BLaER1 treated with 17β-estradiol and CSF1 and Interleukin-3, amounts not matched to agents 10 nM and 100 nM (cell line): Measurements from ENCODE around the gene SLC38A5.

Experiments used
- H3K27ac ChIP-seq, 11 experiments: shearing (Covaris generic); formaldehyde crosslinking; 2 replicates each; pipeline ENCODE4 v1.8.1; 2022
- H3K27me3 ChIP-seq, 11 experiments: shearing (Covaris generic); formaldehyde crosslinking; 2 replicates each; pipeline ENCODE4 v1.8.1; 2022
- H3K36me3 ChIP-seq, 11 experiments: shearing (Covaris generic); formaldehyde crosslinking; 2 replicates each; pipeline ENCODE4 v1.8.1; 2022
- H3K4me1 ChIP-seq, 10 experiments: shearing (Covaris generic); formaldehyde crosslinking; 2 replicates each; pipeline ENCODE4 v1.8.1; 2022
- H3K4me2 ChIP-seq, 11 experiments: shearing (Covaris generic); formaldehyde crosslinking; 2 replicates each; pipeline ENCODE4 v1.8.1; 2022
- H3K4me3 ChIP-seq, 10 experiments: shearing (Covaris generic); formaldehyde crosslinking; 2 replicates each; pipeline ENCODE4 v1.8.1; 2022
- H3K9ac ChIP-seq, 11 experiments: shearing (Covaris generic); formaldehyde crosslinking; 2 replicates each; pipeline ENCODE4 v1.8.1; 2022
- H3K9me3 ChIP-seq, 11 experiments: shearing (Covaris generic); formaldehyde crosslinking; replicated peaks in 1 of 11; 2 replicates each; pipeline ENCODE4 v1.8.1; 2022
- H4K20me1 ChIP-seq, 11 experiments: shearing (Covaris generic); formaldehyde crosslinking; 2 replicates each; pipeline ENCODE4 v1.8.1; 2022
- Cebpa-rat ChIP-seq, 11 experiments: shearing (Covaris generic); IDR thresholded peaks; 2 replicates each; pipeline ENCODE4 v1.8.1; 2022

The SLC38A5 gene

GRCh38 chrX:48465336-48465933 is 4.6 kb downstream of the SLC38A5 start:
- H4K20me1 ChIP-seq, result peaks cover 0 to 17% (median 0%) of the 10 kb centered on the region in 11 experiments; a peak in 6 of 22 replicates
- peak overlapping the region in 1 of 10 experiments; percentile 11; a peak in 1 of 20 replicates for H3K4me3 ChIP-seq
- peaks cover 26 to 66% (median 51%) of the 10 kb centered on the region in 11 experiments; a peak in 21 of 22 replicates for H3K27me3 ChIP-seq
- H3K9me3 ChIP-seq, result no peaks in the 10 kb centered on the region
- peak overlapping the region in 10 of 11 experiments; percentile 2 to 81 (median 35); a peak in 16 of 22 replicates for H3K4me2 ChIP-seq
- H3K9ac ChIP-seq, result peak overlapping the region in 2 of 11 experiments; percentile 1 to 15; a peak in 1 of 22 replicates
- H3K27ac ChIP-seq, result no peak overlapping the region
- H3K36me3 ChIP-seq, result peaks cover 0 to 30% (median 20%) of the 10 kb centered on the region in 11 experiments; a peak in 14 of 22 replicates
- no peak for TF ChIP-seq Cebpa-rat (IDR thresholded peaks at IDR 0.05)
- peaks cover 7 to 44% (median 27%) of the 10 kb centered on the region in 10 experiments; a peak in 18 of 20 replicates for H3K4me1 ChIP-seq

- TF ChIP-seq Cebpa-rat (IDR thresholded peaks at IDR 0.05), result peak in 2 of 11 experiments; percentile 8 to 22; a peak in 1 of 22 replicates
- Histone ChIP-seq H3K9me3 (no peaks in the 10 kb centered on the region), H3K36me3 (peaks cover 0 to 55% (median 31%) of the 10 kb centered on the region in 11 experiments; a peak in 17 of 22 replicates)
Observed at GRCh38 chrX:48461830-48462229, 8.2 kb downstream of the SLC38A5 start.

GRCh38 chrX:48460606-48461005 is 9.5 kb downstream of the SLC38A5 start:
- H3K4me1 ChIP-seq, result peaks cover 0 to 24% (median 9%) of the 10 kb centered on the region in 10 experiments; a peak in 10 of 20 replicates
- H3K36me3 ChIP-seq, result peaks cover 0 to 54% (median 28%) of the 10 kb centered on the region in 11 experiments; a peak in 17 of 22 replicates
- H3K9me3 ChIP-seq, result no peaks in the 10 kb centered on the region; a peak in 1 of 22 replicates
- no peak overlapping the region for H3K4me2 ChIP-seq
- H4K20me1 ChIP-seq, result peaks cover 0 to 18% (median 0%) of the 10 kb centered on the region in 11 experiments; a peak in 7 of 22 replicates
- no peak overlapping the region for H3K4me3 ChIP-seq
- H3K27me3 ChIP-seq, result peaks cover 23 to 74% (median 56%) of the 10 kb centered on the region in 11 experiments
- no peak overlapping the region for H3K27ac ChIP-seq
- no peak for TF ChIP-seq Cebpa-rat (IDR thresholded peaks at IDR 0.05)
- no peak overlapping the region for H3K9ac ChIP-seq

More at GRCh38 chrX:48461830-48462229, 8.2 kb downstream of the SLC38A5 start:
- Histone ChIP-seq H3K27ac (peak overlapping the region in 1 of 11 experiments; percentile 22; a peak in 1 of 22 replicates), H3K9ac (no peak overlapping the region), H3K4me1 (peaks cover 0 to 30% (median 14%) of the 10 kb centered on the region in 10 experiments; a peak in 12 of 20 replicates), H3K4me3 (no peak overlapping the region), H3K4me2 (peak overlapping the region in 6 of 11 experiments; percentile 0 to 27 (median 18); a peak in 4 of 22 replicates), H3K27me3 (peaks cover 14 to 65% (median 46%) of the 10 kb centered on the region in 11 experiments; a peak in 21 of 22 replicates), H4K20me1 (peaks cover 0 to 20% (median 0%) of the 10 kb centered on the region in 11 experiments; a peak in 8 of 22 replicates)

- Histone ChIP-seq H4K20me1 (peaks cover 0 to 12% (median 0%) of the 10 kb centered on the region in 11 experiments; a peak in 7 of 22 replicates), H3K4me1 (peaks cover 0 to 18% (median 7%) of the 10 kb centered on the region in 10 experiments; a peak in 7 of 20 replicates), H3K9ac (no peak overlapping the region), H3K27ac (no peak overlapping the region), H3K36me3 (peaks cover 0 to 51% (median 27%) of the 10 kb centered on the region in 11 experiments; a peak in 17 of 22 replicates), H3K9me3 (no peaks in the 10 kb centered on the region; a peak in 1 of 22 replicates), H3K4me3 (no peak overlapping the region), H3K4me2 (no peak overlapping the region), H3K27me3 (peaks cover 25 to 74% (median 62%) of the 10 kb centered on the region in 11 experiments)
- no peak for TF ChIP-seq Cebpa-rat (IDR thresholded peaks at IDR 0.05)
Observed at GRCh38 chrX:48460031-48460430, 10.0 kb downstream of the SLC38A5 start.

GRCh38 chrX:48459483-48459882 is 10.6 kb downstream of the SLC38A5 start:
- no peak overlapping the region for H3K4me3 ChIP-seq
- no peak for TF ChIP-seq Cebpa-rat (IDR thresholded peaks at IDR 0.05)
- no peak overlapping the region for H3K4me2 ChIP-seq
- H3K27ac ChIP-seq, result no peak overlapping the region
- peaks cover 0 to 15% (median 7%) of the 10 kb centered on the region in 10 experiments; a peak in 7 of 20 replicates for H3K4me1 ChIP-seq
- peaks cover 0 to 51% (median 27%) of the 10 kb centered on the region in 11 experiments; a peak in 17 of 22 replicates for H3K36me3 ChIP-seq
- peaks cover 0 to 8% (median 0%) of the 10 kb centered on the region in 11 experiments; a peak in 6 of 22 replicates for H4K20me1 ChIP-seq
- peaks cover 30 to 76% (median 67%) of the 10 kb centered on the region in 11 experiments for H3K27me3 ChIP-seq
- peaks cover 0 to 4% (median 0%) of the 10 kb centered on the region in 11 experiments; a peak in 2 of 22 replicates for H3K9me3 ChIP-seq
- H3K9ac ChIP-seq, result no peak overlapping the region

- Histone ChIP-seq H3K9me3 (peaks cover 0 to 4% (median 0%) of the 10 kb centered on the region in 11 experiments; a peak in 2 of 22 replicates), H3K4me1 (peaks cover 0 to 15% (median 7%) of the 10 kb centered on the region in 10 experiments; a peak in 7 of 20 replicates), H3K9ac (no peak overlapping the region), H3K4me3 (no peak overlapping the region), H3K27me3 (peaks cover 36 to 82% (median 69%) of the 10 kb centered on the region in 11 experiments), H3K36me3 (peaks cover 0 to 51% (median 27%) of the 10 kb centered on the region in 11 experiments; a peak in 17 of 22 replicates), H4K20me1 (peaks cover 0 to 8% (median 0%) of the 10 kb centered on the region in 11 experiments; a peak in 6 of 22 replicates), H3K27ac (no peak overlapping the region), H3K4me2 (no peak overlapping the region)
- TF ChIP-seq Cebpa-rat (IDR thresholded peaks at IDR 0.05), result no peak
Observed at GRCh38 chrX:48458711-48459110, 11.3 kb downstream of the SLC38A5 start.

GRCh38 chrX:48456628-48457331 is 13.3 kb downstream of the SLC38A5 start:
- peaks cover 0 to under 1% (median 0%) of the 10 kb centered on the region in 10 experiments; a peak in 1 of 20 replicates for H3K4me1 ChIP-seq
- H4K20me1 ChIP-seq, result peaks cover 0 to 8% (median 0%) of the 10 kb centered on the region in 11 experiments; a peak in 6 of 22 replicates
- H3K9ac ChIP-seq, result no peak overlapping the region
- H3K4me2 ChIP-seq, result no peak overlapping the region
- H3K27me3 ChIP-seq, result peaks cover 34 to 82% (median 68%) of the 10 kb centered on the region in 11 experiments
- no peak overlapping the region for H3K4me3 ChIP-seq
- peaks cover 0 to 4% (median 0%) of the 10 kb centered on the region in 11 experiments; a peak in 3 of 22 replicates for H3K9me3 ChIP-seq
- TF ChIP-seq Cebpa-rat (IDR thresholded peaks at IDR 0.05), result no peak
- H3K27ac ChIP-seq, result no peak overlapping the region
- H3K36me3 ChIP-seq, result peaks cover 0 to 39% (median 22%) of the 10 kb centered on the region in 11 experiments; a peak in 15 of 22 replicates

- Histone ChIP-seq H3K9me3 (peaks cover 0 to 5% (median 0%) of the 10 kb centered on the region in 11 experiments; a peak in 3 of 22 replicates), H3K27ac (no peak overlapping the region), H3K4me3 (no peak overlapping the region), H3K27me3 (peaks cover 41 to 93% (median 76%) of the 10 kb centered on the region in 11 experiments), H3K4me1 (no peaks in the 10 kb centered on the region), H3K4me2 (no peak overlapping the region), H3K36me3 (no peaks in the 10 kb centered on the region), H3K9ac (no peak overlapping the region), H4K20me1 (no peaks in the 10 kb centered on the region)
- TF ChIP-seq Cebpa-rat (IDR thresholded peaks at IDR 0.05), result no peak
Observed at GRCh38 chrX:48451708-48452107, 18.4 kb downstream of the SLC38A5 start.
